OCI-LY3 (cell line): ENCODE results near the gene ARL4D.
"Not testable (repeated sequence)": the region's sequence is repeated elsewhere in the genome, so short reads cannot be mapped to it uniquely, and the experiment has no call there.

Source experiments
- EZH2phosphoT487 ChIP-seq: fragments of 200-600 bp; shearing (Covaris generic); IDR thresholded peaks from 2 replicates; pipeline ENCODE4 v1.6.1; 2018; ENCODE audit warnings: antibody characterized with exemption, mixed run types, low read depth
- TF ChIP-seq, protein P1 (sequence below): fragments of 200-600, 300-600 bp; sonication (generic); IDR thresholded peaks from 2 replicates; pipeline ENCODE4 v1.5.1; 2014; ENCODE audit warnings: antibody characterized with exemption, low read length, low read depth

DNA sequence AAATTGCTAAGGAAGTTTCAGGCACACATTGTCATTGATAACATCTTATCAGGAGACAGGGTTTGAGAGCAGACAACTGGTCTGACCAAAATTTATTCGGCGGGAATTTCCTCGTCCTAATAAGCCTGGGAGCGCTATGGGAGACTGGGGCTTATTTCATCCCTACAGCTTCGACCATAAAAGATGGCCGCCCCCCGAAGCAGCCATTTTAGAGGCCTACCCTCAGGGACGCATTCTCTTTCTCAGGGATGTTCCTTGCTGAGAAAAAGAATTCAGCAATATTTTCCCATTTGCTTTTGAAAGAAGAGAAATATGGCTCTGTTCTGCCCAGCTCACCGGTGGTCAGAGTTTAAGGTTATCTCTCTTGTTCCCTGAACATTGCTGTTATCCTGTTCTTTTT, 32.9 kb upstream of the ARL4D start:
- TF ChIP-seq, protein P1, sequence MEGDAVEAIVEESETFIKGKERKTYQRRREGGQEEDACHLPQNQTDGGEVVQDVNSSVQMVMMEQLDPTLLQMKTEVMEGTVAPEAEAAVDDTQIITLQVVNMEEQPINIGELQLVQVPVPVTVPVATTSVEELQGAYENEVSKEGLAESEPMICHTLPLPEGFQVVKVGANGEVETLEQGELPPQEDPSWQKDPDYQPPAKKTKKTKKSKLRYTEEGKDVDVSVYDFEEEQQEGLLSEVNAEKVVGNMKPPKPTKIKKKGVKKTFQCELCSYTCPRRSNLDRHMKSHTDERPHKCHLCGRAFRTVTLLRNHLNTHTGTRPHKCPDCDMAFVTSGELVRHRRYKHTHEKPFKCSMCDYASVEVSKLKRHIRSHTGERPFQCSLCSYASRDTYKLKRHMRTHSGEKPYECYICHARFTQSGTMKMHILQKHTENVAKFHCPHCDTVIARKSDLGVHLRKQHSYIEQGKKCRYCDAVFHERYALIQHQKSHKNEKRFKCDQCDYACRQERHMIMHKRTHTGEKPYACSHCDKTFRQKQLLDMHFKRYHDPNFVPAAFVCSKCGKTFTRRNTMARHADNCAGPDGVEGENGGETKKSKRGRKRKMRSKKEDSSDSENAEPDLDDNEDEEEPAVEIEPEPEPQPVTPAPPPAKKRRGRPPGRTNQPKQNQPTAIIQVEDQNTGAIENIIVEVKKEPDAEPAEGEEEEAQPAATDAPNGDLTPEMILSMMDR: not testable (repeated sequence)
- not testable (repeated sequence) for TF ChIP-seq EZH2phosphoT487
